GM12878 (cell line): ENCODE data around the gene ROCK1. TPM values are rescaled to one million over a fixed set of nuclear protein-coding genes. Genes with fewer than 3 reads are reported as not detected.
A peak's percentile ranks its signal among the peaks of the same experiment; 100 is the strongest.

ENCODE experiments used
- CBFB ChIP-seq: IDR thresholded peaks from 2 replicates; pipeline ENCODE4 v1.6.1; 2016; ENCODE audit warnings: antibody characterized with exemption, low read depth
- CREM ChIP-seq: IDR thresholded peaks from 2 replicates; pipeline ENCODE4 v1.6.1; 2014; ENCODE audit warnings: antibody characterized with exemption, low read depth
- E2F4 ChIP-seq: IDR thresholded peaks from 2 replicates; pipeline ENCODE4 v1.6.1; 2012; ENCODE audit warnings: low read depth, low read length, improper control_type of control experiment
- EZH2 ChIP-seq: IDR thresholded peaks from 2 replicates; pipeline ENCODE4 v1.6.1; 2012; ENCODE audit warnings: low read depth, mild to moderate bottlenecking, control low read depth, inconsistent platforms, low read length, borderline replicate concordance; ENCODE audit not compliant: control insufficient read depth
- MTA3 ChIP-seq: IDR thresholded peaks from 2 replicates; pipeline ENCODE4 v1.6.1; 2012; ENCODE audit warnings: low read length, inconsistent platforms, borderline replicate concordance
- PML ChIP-seq: IDR thresholded peaks from 2 replicates; pipeline ENCODE4 v1.6.1; 2012; ENCODE audit warnings: low read length, inconsistent platforms
- RAD21 ChIP-seq: IDR thresholded peaks from 2 replicates; pipeline ENCODE4 v1.6.1; 2011; ENCODE audit warnings: mild to moderate bottlenecking, low read depth, low read length, moderate library complexity; ENCODE audit not compliant: insufficient read depth
- RELA ChIP-seq: fragments of 450-650 bp; IDR thresholded peaks from 2 replicates; pipeline ENCODE4 v1.8.0; 2014; ENCODE audit warnings: borderline replicate concordance; ENCODE audit not compliant: partially characterized antibody
- SMC3 ChIP-seq: IDR thresholded peaks from 2 replicates; pipeline ENCODE4 v1.6.1; 2011; ENCODE audit warnings: low read length, improper control_type of control experiment, borderline replicate concordance
- SP1 ChIP-seq: IDR thresholded peaks from one replicate; pipeline ENCODE4 v1.6.1; 2011; ENCODE audit warnings: low read depth, low read length
- ZNF687 ChIP-seq: fragments of 450-650 bp; IDR thresholded peaks from 2 replicates; pipeline ENCODE4 v1.6.1; 2017; ENCODE audit warnings: mild to moderate bottlenecking, moderate library complexity
- polyA plus RNA-seq, 11 experiments: library from polyadenylated mRNA; depleted of rRNA in 4 of 11; unstranded in 6 of 11; stranded (reverse) in 5 of 11; fragments of >200 nt; fragmentation: Nextera tagmentation in 4 of 11; fragmentation: Illumina TruSeq in 1 of 11; extraction: Ambion mirVana in 4 of 11; extraction: Trizol in 1 of 11; gene quantifications; 1 replicate in 1 of 11; 2 replicates in 10 of 11; pipeline versions ENCODE4 v1.2.1 to v1.2.3, GENCODE V29; 2011 to 2016; ENCODE audit warnings: inconsistent platforms in 2 of 11, missing spikeins in 2 of 11, low read depth in 1 of 11
- total RNA-seq, 4 experiments: library from RNA; depleted of rRNA in 3 of 4; stranded (reverse); fragments of >200 nt in 3 of 4; fragmentation: Illumina TruSeq in 1 of 4; extraction: Trizol in 1 of 4; gene quantifications; 2 replicates each; pipeline versions ENCODE4 v1.2.1 to v1.2.3, GENCODE V29; 2013 to 2021
- TF ChIP-seq, protein P1 (sequence below): fragments of 450-650 bp; formaldehyde crosslinking; IDR thresholded peaks from 2 replicates; pipeline ENCODE4 v1.4.0; 2020; ENCODE audit warnings: mild to moderate bottlenecking, moderate library complexity
- TF ChIP-seq, protein P2 (sequence below), 3 experiments: IDR thresholded peaks in 2 of 3; conservative IDR thresholded peaks in 1 of 3; 2 replicates each; pipeline ENCODE4 v1.5.1; 2011; ENCODE audit warnings: low read depth in 3 of 3, low read length in 3 of 3, mild to moderate bottlenecking in 3 of 3, control low read depth in 2 of 3, moderate library complexity in 2 of 3, inconsistent platforms in 1 of 3, mixed read lengths in 1 of 3; ENCODE audit not compliant: control insufficient read depth in 2 of 3, insufficient read depth in 1 of 3; ENCODE audit errors: extremely low read depth in 1 of 3

The ROCK1 gene
- total and polyA plus RNA-seq, 10 of the 15 experiments (the other 5 are each of a cell fraction or from before 2014, with no cell fraction given), result 14.8 to 46.6 (median 29.5) TPM

DNA sequence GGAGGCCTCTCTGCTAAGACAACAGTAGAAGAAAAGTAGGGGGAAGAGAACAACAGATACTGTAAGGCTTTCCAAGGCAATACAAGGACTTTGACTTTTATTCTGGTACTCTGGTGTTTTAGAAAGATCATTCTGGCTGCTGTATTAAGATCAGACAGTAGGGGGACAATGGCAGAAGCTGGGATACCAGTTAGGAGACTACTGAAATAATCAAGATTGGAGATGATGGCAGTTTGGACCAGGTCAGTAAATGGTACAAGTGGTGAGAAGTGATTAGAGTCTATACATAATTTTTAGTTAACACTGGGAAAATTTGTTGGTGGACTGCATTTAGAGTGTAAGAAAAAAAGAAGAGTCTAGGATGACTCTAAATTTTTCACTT lies 139.7 kb downstream of the ROCK1 start (continued):
- TF ChIP-seq ZNF687 (no peak), E2F4 (no peak), EZH2 (no peak), CBFB (no peak), MTA3 (no peak), SMC3 (peak; percentile 33; the same call in 1 of the 2 replicates), CREM (no peak), RAD21 (peak; percentile 37; the same call in 1 of the 2 replicates), SP1 (no peak), RELA (no peak), PML (no peak)
- TF ChIP-seq, protein P1, sequence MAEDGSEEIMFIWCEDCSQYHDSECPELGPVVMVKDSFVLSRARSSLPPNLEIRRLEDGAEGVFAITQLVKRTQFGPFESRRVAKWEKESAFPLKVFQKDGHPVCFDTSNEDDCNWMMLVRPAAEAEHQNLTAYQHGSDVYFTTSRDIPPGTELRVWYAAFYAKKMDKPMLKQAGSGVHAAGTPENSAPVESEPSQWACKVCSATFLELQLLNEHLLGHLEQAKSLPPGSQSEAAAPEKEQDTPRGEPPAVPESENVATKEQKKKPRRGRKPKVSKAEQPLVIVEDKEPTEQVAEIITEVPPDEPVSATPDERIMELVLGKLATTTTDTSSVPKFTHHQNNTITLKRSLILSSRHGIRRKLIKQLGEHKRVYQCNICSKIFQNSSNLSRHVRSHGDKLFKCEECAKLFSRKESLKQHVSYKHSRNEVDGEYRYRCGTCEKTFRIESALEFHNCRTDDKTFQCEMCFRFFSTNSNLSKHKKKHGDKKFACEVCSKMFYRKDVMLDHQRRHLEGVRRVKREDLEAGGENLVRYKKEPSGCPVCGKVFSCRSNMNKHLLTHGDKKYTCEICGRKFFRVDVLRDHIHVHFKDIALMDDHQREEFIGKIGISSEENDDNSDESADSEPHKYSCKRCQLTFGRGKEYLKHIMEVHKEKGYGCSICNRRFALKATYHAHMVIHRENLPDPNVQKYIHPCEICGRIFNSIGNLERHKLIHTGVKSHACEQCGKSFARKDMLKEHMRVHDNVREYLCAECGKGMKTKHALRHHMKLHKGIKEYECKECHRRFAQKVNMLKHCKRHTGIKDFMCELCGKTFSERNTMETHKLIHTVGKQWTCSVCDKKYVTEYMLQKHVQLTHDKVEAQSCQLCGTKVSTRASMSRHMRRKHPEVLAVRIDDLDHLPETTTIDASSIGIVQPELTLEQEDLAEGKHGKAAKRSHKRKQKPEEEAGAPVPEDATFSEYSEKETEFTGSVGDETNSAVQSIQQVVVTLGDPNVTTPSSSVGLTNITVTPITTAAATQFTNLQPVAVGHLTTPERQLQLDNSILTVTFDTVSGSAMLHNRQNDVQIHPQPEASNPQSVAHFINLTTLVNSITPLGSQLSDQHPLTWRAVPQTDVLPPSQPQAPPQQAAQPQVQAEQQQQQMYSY (CRISPR knock-in tag), result no peak
- TF ChIP-seq, protein P2, sequence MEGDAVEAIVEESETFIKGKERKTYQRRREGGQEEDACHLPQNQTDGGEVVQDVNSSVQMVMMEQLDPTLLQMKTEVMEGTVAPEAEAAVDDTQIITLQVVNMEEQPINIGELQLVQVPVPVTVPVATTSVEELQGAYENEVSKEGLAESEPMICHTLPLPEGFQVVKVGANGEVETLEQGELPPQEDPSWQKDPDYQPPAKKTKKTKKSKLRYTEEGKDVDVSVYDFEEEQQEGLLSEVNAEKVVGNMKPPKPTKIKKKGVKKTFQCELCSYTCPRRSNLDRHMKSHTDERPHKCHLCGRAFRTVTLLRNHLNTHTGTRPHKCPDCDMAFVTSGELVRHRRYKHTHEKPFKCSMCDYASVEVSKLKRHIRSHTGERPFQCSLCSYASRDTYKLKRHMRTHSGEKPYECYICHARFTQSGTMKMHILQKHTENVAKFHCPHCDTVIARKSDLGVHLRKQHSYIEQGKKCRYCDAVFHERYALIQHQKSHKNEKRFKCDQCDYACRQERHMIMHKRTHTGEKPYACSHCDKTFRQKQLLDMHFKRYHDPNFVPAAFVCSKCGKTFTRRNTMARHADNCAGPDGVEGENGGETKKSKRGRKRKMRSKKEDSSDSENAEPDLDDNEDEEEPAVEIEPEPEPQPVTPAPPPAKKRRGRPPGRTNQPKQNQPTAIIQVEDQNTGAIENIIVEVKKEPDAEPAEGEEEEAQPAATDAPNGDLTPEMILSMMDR (IDR thresholded peaks at IDR 0.05 in 2 of 3, conservative IDR thresholded peaks at IDR 0.05 in 1 of 3; ENCODE audit: control insufficient read depth in 2 of 3, extremely low read depth in 1 of 3, insufficient read depth in 1 of 3, low read depth in 3 of 3, low read length in 3 of 3), result peak; percentile 26 to 50 (median 49); a peak in 4 of 6 replicates
- TF ChIP-seq, all 136 proteins: peak for 3
